Mesendoderm (in vitro differentiated cells): ENCODE data around the gene FBN2.

Experiments
- DNase-seq: peaks from one replicate; pipeline ENCODE4 v3.0.0; 2013
- H2AK5ac ChIP-seq: 2 replicates; pipeline ENCODE4 v1.6.1; 2013; ENCODE audit warnings: low read length, inconsistent platforms
- H2BK120ac ChIP-seq: 2 replicates; pipeline ENCODE4 v1.6.1; 2013; ENCODE audit warnings: low read depth, mild to moderate bottlenecking, low read length, moderate library complexity, mixed read lengths
- H2BK15ac ChIP-seq: replicated peaks from 2 replicates; pipeline ENCODE4 v1.6.1; 2013; ENCODE audit warnings: low read depth, mild to moderate bottlenecking, moderate library complexity
- H2BK5ac ChIP-seq: 2 replicates; pipeline ENCODE4 v1.6.1; 2013; ENCODE audit warnings: low read length, inconsistent platforms
- H3K18ac ChIP-seq: 2 replicates; pipeline ENCODE4 v1.6.1; 2013; ENCODE audit warnings: mild to moderate bottlenecking, low read length, mixed read lengths
- H3K23ac ChIP-seq: one replicate; pipeline ENCODE4 v1.6.1; 2013; ENCODE audit warnings: low read length
- H3K27ac ChIP-seq: 2 replicates; pipeline ENCODE4 v1.5.1; 2013; ENCODE audit warnings: low read depth, mild to moderate bottlenecking, inconsistent platforms, low read length, moderate library complexity
- H3K27me3 ChIP-seq: 2 replicates; pipeline ENCODE4 v1.6.1; 2013; ENCODE audit warnings: low read length, control low read depth, mild to moderate bottlenecking, inconsistent platforms; ENCODE audit not compliant: insufficient read depth, poor library complexity
- H3K36me3 ChIP-seq: 2 replicates; pipeline ENCODE4 v1.6.1; 2013; ENCODE audit warnings: low read length, inconsistent platforms; ENCODE audit not compliant: control insufficient read depth, insufficient read depth
- H3K4ac ChIP-seq: one replicate; pipeline ENCODE4 v1.6.1; 2013; ENCODE audit warnings: low read depth, mild to moderate bottlenecking, low read length, moderate library complexity
- H3K4me1 ChIP-seq: 2 replicates; pipeline ENCODE4 v1.6.1; 2013; ENCODE audit warnings: low read depth, low read length, inconsistent platforms; ENCODE audit not compliant: control insufficient read depth
- H3K4me2 ChIP-seq: 2 replicates; pipeline ENCODE4 v1.6.1; 2013; ENCODE audit warnings: low read length
- H3K4me3 ChIP-seq: 2 replicates; pipeline ENCODE4 v1.5.1; 2013; ENCODE audit warnings: mild to moderate bottlenecking, low read length
- H3K56ac ChIP-seq: one replicate; pipeline ENCODE4 v1.6.1; 2013; ENCODE audit warnings: low read length
- H3K79me1 ChIP-seq: 2 replicates; pipeline ENCODE4 v1.6.1; 2013; ENCODE audit warnings: low read length, inconsistent platforms
- H3K79me2 ChIP-seq: 2 replicates; pipeline ENCODE4 v1.6.1; 2013; ENCODE audit warnings: mild to moderate bottlenecking, low read length; ENCODE audit not compliant: control insufficient read depth, insufficient read depth
- H3K9ac ChIP-seq: 2 replicates; pipeline ENCODE4 v1.6.1; 2013; ENCODE audit warnings: low read length, inconsistent platforms
- H4K5ac ChIP-seq: one replicate; pipeline ENCODE4 v1.6.1; 2013; ENCODE audit warnings: low read length
- H4K8ac ChIP-seq: one replicate; pipeline ENCODE4 v1.6.1; 2013; ENCODE audit warnings: low read depth, mild to moderate bottlenecking, control low read depth, low read length, moderate library complexity
- WGBS: extraction: QIAGEN DNeasy Blood & Tissue Kit; methylation state at CpG from one replicate; pipeline ENCODE4 v1.1.7; 2013; ENCODE audit warnings: low lambda C conversion rate, missing lambda C conversion rate; ENCODE audit not compliant: insufficient coverage; ENCODE audit errors: extremely low coverage; 5-methylcytosine and 5-hydroxymethylcytosine counted together

The FBN2 gene

DNA sequence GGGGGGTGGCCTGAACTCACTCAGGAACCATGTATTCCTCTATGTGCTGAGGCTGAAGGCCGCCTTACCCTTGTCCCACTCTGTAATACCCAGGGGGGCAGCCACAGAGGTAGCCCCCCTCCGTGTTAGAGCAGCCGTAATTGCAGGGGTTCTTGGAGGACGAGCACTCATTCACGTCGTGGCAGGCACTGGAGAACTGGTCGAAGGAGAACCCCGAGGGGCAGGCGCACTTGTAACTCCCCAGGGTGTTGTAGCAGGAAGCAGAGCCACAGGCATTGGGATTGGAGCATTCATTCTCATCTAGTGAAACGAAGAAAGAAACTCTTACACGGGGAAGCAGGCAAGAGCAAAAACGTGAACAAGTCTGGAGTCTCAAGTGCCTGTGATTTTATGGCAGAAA, 274.7 kb downstream of the FBN2 start:
- Histone ChIP-seq H3K27me3 (no peaks in the 10 kb centered on the region), H2BK5ac (no peak overlapping the region), H3K79me1 (no peaks in the 10 kb centered on the region), H3K27ac (no peak overlapping the region), H3K79me2 (no peaks in the 10 kb centered on the region), H2AK5ac (no peak overlapping the region), H3K56ac (no peak overlapping the region), H3K23ac (no peak overlapping the region), H3K4me2 (no peak overlapping the region), H3K4me3 (no peak overlapping the region), H3K9ac (no peak overlapping the region), H3K36me3 (peaks cover 19% of the 10 kb centered on the region), H3K4me1 (no peaks in the 10 kb centered on the region), H3K18ac (no peak overlapping the region), H4K8ac (no peak overlapping the region), H2BK15ac (no peak overlapping the region), H3K4ac (no peak overlapping the region), H4K5ac (no peak overlapping the region), H2BK120ac (no peak overlapping the region)
- DNase-seq = no peak
- WGBS = no CpG with 5 or more reads among the region's 12 CpGs

DNA sequence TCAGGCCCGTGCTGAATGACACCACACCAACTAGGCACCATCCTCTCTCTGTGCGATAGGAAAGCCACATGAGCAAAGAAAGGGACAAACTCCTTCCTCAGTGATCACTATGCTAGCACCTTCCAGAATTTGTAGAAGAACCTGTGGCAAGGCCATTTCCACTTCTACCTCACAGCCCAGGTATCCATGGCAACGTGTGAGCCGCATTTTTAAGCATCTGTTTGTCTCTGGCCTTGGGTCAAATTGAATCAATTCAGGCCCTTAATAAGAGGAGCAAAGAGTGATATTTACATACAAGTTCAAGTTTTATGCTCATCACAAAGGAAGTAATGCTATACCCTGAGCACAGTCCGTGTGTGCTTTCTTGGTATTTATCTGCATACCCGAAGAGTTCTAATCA, 275.1 kb downstream of the FBN2 start:
- Histone ChIP-seq H3K23ac (no peak overlapping the region), H3K18ac (no peak overlapping the region), H2BK5ac (no peak overlapping the region), H2AK5ac (no peak overlapping the region), H3K4me1 (no peaks in the 10 kb centered on the region), H3K56ac (no peak overlapping the region), H4K5ac (no peak overlapping the region), H4K8ac (no peak overlapping the region), H3K9ac (no peak overlapping the region), H3K27ac (no peak overlapping the region), H3K4me2 (no peak overlapping the region), H3K4me3 (no peak overlapping the region), H3K79me2 (no peaks in the 10 kb centered on the region), H3K4ac (no peak overlapping the region), H3K36me3 (peaks cover 19% of the 10 kb centered on the region), H2BK120ac (no peak overlapping the region), H2BK15ac (no peak overlapping the region), H3K27me3 (no peaks in the 10 kb centered on the region), H3K79me1 (no peaks in the 10 kb centered on the region)
- DNase-seq = no peak
- no CpG with 5 or more reads among the region's 6 CpGs for whole genome bisulfite sequencing

DNA sequence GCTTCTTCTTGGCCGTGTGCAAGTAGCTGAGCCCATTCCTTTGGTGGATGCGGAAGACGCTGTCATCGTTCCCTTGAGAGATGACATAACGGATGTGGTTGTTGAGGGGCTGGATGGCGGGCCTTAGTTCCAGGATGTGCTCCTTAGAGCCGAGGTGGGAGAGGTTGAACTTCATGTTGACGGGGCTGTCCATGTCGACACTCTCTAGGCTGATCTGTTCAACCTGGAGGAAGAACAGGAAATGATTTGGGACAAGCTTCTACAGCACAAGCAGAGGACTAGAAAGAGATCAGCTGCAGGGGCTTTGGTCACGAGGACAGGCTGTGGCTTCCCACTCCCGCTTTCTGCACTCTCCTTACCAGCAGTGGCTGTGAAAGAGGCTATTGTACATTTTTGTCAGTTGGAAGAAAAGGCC, 278.4 kb downstream of the FBN2 start:
- no peak overlapping the region for H3K23ac ChIP-seq
- no peak overlapping the region for H3K4me2 ChIP-seq
- no peaks in the 10 kb centered on the region for H3K27me3 ChIP-seq
- no peak overlapping the region for H3K56ac ChIP-seq
- no peak for DNase-seq
- H3K4me1 ChIP-seq = no peaks in the 10 kb centered on the region
- H2BK5ac ChIP-seq = no peak overlapping the region
- no peak overlapping the region for H4K5ac ChIP-seq
- no peak overlapping the region for H2BK15ac ChIP-seq
- no peaks in the 10 kb centered on the region for H3K79me1 ChIP-seq
- H2AK5ac ChIP-seq = no peak overlapping the region
- no peaks in the 10 kb centered on the region for H3K79me2 ChIP-seq
- H3K9ac ChIP-seq = no peak overlapping the region
- no CpG with 5 or more reads among the region's 11 CpGs for WGBS
- H3K27ac ChIP-seq = no peak overlapping the region
- H3K18ac ChIP-seq = no peak overlapping the region
- H2BK120ac ChIP-seq = no peak overlapping the region
- H3K4me3 ChIP-seq = no peak overlapping the region
- H4K8ac ChIP-seq = no peak overlapping the region
- no peak overlapping the region for H3K4ac ChIP-seq
- H3K36me3 ChIP-seq = peaks cover 19% of the 10 kb centered on the region

DNA sequence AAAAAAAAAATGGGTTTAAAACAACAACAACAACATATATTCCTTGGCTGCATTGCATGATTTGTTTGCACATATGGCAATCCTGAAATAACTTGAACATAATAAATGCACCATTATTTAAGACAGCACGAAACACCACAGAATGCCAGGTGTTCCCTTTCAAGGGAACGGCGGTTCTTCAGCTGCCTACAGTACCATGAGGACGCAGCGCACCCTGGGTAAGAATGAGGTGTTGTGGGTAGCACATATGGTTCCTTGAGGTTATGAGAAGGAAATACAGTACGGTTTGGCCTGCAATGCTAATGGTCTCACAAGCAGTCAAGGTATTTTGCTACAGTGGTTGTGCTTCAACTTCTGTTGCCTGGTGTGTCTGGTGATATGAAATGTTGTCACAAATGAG, 279.7 kb downstream of the FBN2 start:
- H3K79me1 ChIP-seq = no peaks in the 10 kb centered on the region
- no peak overlapping the region for H2AK5ac ChIP-seq
- no peak overlapping the region for H4K5ac ChIP-seq
- H2BK120ac ChIP-seq = no peak overlapping the region
- H3K18ac ChIP-seq = no peak overlapping the region
- no peak overlapping the region for H2BK5ac ChIP-seq
- no peaks in the 10 kb centered on the region for H3K79me2 ChIP-seq
- no peaks in the 10 kb centered on the region for H3K27me3 ChIP-seq
- no peak for DNase-seq
- no peak overlapping the region for H3K9ac ChIP-seq
- H3K4me1 ChIP-seq = no peaks in the 10 kb centered on the region
- H3K4me2 ChIP-seq = no peak overlapping the region
- no peak overlapping the region for H3K56ac ChIP-seq
- H3K36me3 ChIP-seq = peaks cover 18% of the 10 kb centered on the region
- no peak overlapping the region for H2BK15ac ChIP-seq
- H3K23ac ChIP-seq = no peak overlapping the region
- no peak overlapping the region for H3K4me3 ChIP-seq
- WGBS = no CpG with 5 or more reads among the region's 6 CpGs
- H4K8ac ChIP-seq = no peak overlapping the region
- no peak overlapping the region for H3K4ac ChIP-seq
- H3K27ac ChIP-seq = no peak overlapping the region

DNA sequence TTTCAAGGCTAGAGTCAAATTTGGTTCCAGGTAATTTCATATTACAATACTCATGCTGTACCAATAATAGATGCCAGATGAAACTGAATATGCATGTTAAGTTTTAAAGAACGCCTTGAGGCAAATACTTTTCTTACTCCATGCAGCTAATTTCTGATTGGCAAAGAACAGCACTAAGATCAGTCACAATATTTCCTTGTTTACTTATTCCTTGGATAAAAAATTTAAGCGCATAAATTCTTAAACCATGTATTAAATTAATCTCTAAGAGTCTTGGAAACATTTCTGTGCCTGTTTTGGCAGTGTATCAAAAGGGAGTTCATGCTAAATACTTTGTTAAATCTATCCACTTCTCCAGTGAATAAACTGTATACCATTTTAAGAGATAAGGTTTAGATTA, 281.0 kb downstream of the FBN2 start:
- Histone ChIP-seq H3K56ac (no peak overlapping the region), H3K27ac (no peak overlapping the region), H2BK120ac (no peak overlapping the region), H3K23ac (no peak overlapping the region), H3K9ac (no peak overlapping the region), H3K18ac (no peak overlapping the region), H3K79me1 (no peaks in the 10 kb centered on the region), H4K8ac (no peak overlapping the region), H2BK5ac (no peak overlapping the region), H2AK5ac (no peak overlapping the region), H3K4me3 (no peak overlapping the region), H3K27me3 (no peaks in the 10 kb centered on the region), H3K79me2 (no peaks in the 10 kb centered on the region), H3K36me3 (peaks cover 9% of the 10 kb centered on the region), H4K5ac (no peak overlapping the region), H3K4ac (no peak overlapping the region), H2BK15ac (no peak overlapping the region), H3K4me2 (no peak overlapping the region), H3K4me1 (no peaks in the 10 kb centered on the region)
- no peak for DNase-seq
- WGBS = no CpG with 5 or more reads among the region's 2 CpGs

DNA sequence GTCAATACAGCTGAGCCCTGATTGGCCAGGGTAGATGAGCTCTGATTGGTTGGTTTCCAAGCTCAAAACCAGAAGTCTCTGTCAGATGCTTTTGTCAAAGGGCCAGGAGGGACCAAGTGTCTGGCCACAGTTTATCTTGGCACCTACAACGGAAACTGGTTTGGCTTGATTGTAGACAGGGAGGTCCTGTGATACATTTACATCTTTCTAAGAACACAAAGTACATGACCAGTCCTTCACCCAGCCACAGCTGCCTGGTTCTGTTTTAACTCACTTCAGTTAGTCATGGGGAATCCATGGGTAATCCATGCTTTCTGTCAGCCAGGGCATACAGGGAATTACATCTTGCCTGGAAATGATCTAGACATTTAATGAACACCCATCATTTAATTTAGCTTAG, 283.3 kb downstream of the FBN2 start:
- Histone ChIP-seq H3K36me3 (peaks cover 8% of the 10 kb centered on the region), H4K8ac (no peak overlapping the region), H3K4me1 (no peaks in the 10 kb centered on the region), H3K4ac (no peak overlapping the region), H3K23ac (no peak overlapping the region), H3K79me1 (no peaks in the 10 kb centered on the region), H3K4me3 (no peak overlapping the region), H3K9ac (no peak overlapping the region), H3K18ac (no peak overlapping the region), H4K5ac (no peak overlapping the region), H2BK120ac (no peak overlapping the region), H3K27me3 (no peaks in the 10 kb centered on the region), H3K79me2 (no peaks in the 10 kb centered on the region), H3K27ac (no peak overlapping the region), H2BK15ac (no peak overlapping the region), H2BK5ac (no peak overlapping the region), H3K56ac (no peak overlapping the region), H2AK5ac (no peak overlapping the region), H3K4me2 (no peak overlapping the region)
- no CpG with 5 or more reads among the region's 1 CpG for WGBS
- peak; percentile 44 for DNase-seq
